Activated B cell treated with CpG ODN at 0.5 μM for 24 hours (primary cell): ENCODE results near the gene WDR70. TPM values are rescaled to one million over a fixed set of nuclear protein-coding genes. Genes with fewer than 3 reads are reported as not detected.
"Not testable (repeated sequence)": the region's sequence is repeated elsewhere in the genome, so short reads cannot be mapped to it uniquely, and the experiment has no call there.

ENCODE experiments used
- ATAC-seq: fragments of 200-7000 bp; cut with Tn5 transposase; one replicate; pipeline ENCODE4 v1.10.0; 2021; ENCODE audit warnings: low read depth, mild to moderate bottlenecking, moderate library complexity
- CTCF ChIA-PET: fragments of 350-600 bp; sonication (Branson Sonifier 250); formaldehyde crosslinking; loops from one replicate; lab custom pipeline; 2021; ENCODE audit warnings: antibody characterized with exemption; lab: Charles Lee
- POLR2A ChIA-PET: fragments of 350-600 bp; sonication (Branson Sonifier 250); formaldehyde crosslinking; loops from one replicate; lab custom pipeline; 2021; ENCODE audit warnings: antibody characterized with exemption; lab: Charles Lee
- DNase-seq: peaks from one replicate; pipeline ENCODE4 v3.0.0; 2022
- H3K27ac Mint-ChIP-seq: one replicate; pipeline ENCODE4 v1.8.0; 2020; ENCODE audit warnings: mixed read lengths
- H3K27me3 Mint-ChIP-seq: one replicate; pipeline ENCODE4 v1.8.0; 2021; ENCODE audit warnings: mixed read lengths
- H3K36me3 Mint-ChIP-seq: one replicate; pipeline ENCODE4 v1.8.0; 2021; ENCODE audit warnings: low read depth, mixed read lengths
- H3K4me1 Mint-ChIP-seq: one replicate; pipeline ENCODE4 v1.8.0; 2021; ENCODE audit warnings: mixed read lengths
- H3K4me3 Mint-ChIP-seq: one replicate; pipeline ENCODE4 v1.8.0; 2020; ENCODE audit warnings: mild to moderate bottlenecking, mixed read lengths
- H3K9me3 Mint-ChIP-seq: one replicate; pipeline ENCODE4 v1.8.0; 2020; ENCODE audit warnings: mixed read lengths
- CTCF ChIP-seq: fragments of 200-600 bp; IDR thresholded peaks from one replicate; pipeline ENCODE4 v1.8.0; 2022; ENCODE audit warnings: antibody characterized with exemption, mild to moderate bottlenecking
- intact Hi-C: fragments of 100-400 bp; cut with micrococcal nuclease; formaldehyde crosslinking; loops from one replicate; pipeline ENCODE4 v1.15.1; 2024
- total RNA-seq: library from RNA; stranded (reverse); gene quantifications from 2 replicates; pipeline ENCODE4 v1.2.3, GENCODE V29; 2022

The WDR70 gene
- total RNA-seq, 1 donor from 2014 or later = 58.6 TPM

GRCh38 chr5:37792975-37793631 is 414.0 kb downstream of the WDR70 start:
- Mint-ChIP-seq H3K9me3 (peaks cover 11% of the 10 kb centered on the region), H3K4me3 (no peak overlapping the region), H3K4me1 (no peaks in the 10 kb centered on the region), H3K36me3 (no peaks in the 10 kb centered on the region), H3K27ac (no peak overlapping the region), H3K27me3 (no peaks in the 10 kb centered on the region)
- intact Hi-C loops = no loop called here
- TF ChIP-seq CTCF = no peak
- no peak for DNase-seq
- CTCF ChIA-PET = no interaction called here
- ATAC-seq = no peak
- POLR2A ChIA-PET = no interaction called here

- H3K36me3 Mint-ChIP-seq, CTCF ChIA-PET, DNase-seq, H3K4me3 Mint-ChIP-seq, ATAC-seq, H3K27ac Mint-ChIP-seq, H3K4me1 Mint-ChIP-seq, intact Hi-C loops, POLR2A ChIA-PET, H3K27me3 Mint-ChIP-seq: not testable (repeated sequence)
- H3K9me3 Mint-ChIP-seq = peaks cover 15% of the 10 kb centered on the region
Measured at GRCh38 chr5:37795292-37795691, 416.2 kb downstream of the WDR70 start.

GRCh38 chr5:37796435-37796834 is 417.3 kb downstream of the WDR70 start:
- H3K27me3 Mint-ChIP-seq, ATAC-seq, DNase-seq, POLR2A ChIA-PET, H3K27ac Mint-ChIP-seq, CTCF ChIA-PET, H3K4me3 Mint-ChIP-seq, H3K4me1 Mint-ChIP-seq, H3K36me3 Mint-ChIP-seq, intact Hi-C loops: not testable (repeated sequence)
- H3K9me3 Mint-ChIP-seq = peaks cover 15% of the 10 kb centered on the region

GRCh38 chr5:37799865-37800421 is 420.8 kb downstream of the WDR70 start:
- H3K27ac Mint-ChIP-seq = no peak overlapping the region
- CTCF ChIA-PET = no interaction called here
- no peak for DNase-seq
- H3K27me3 Mint-ChIP-seq = peaks cover 5% of the 10 kb centered on the region
- ATAC-seq = no peak
- intact Hi-C loops = no loop called here
- H3K4me1 Mint-ChIP-seq = no peaks in the 10 kb centered on the region
- H3K36me3 Mint-ChIP-seq = no peaks in the 10 kb centered on the region
- POLR2A ChIA-PET = no interaction called here
- no peak for TF ChIP-seq CTCF
- H3K9me3 Mint-ChIP-seq = peaks cover 7% of the 10 kb centered on the region
- no peak overlapping the region for H3K4me3 Mint-ChIP-seq

- ChIA-PET POLR2A (no interaction called here), CTCF (no interaction called here)
- DNase-seq = no peak
- no peak for ATAC-seq
- TF ChIP-seq CTCF = no peak
- peaks cover 5% of the 10 kb centered on the region for H3K27me3 Mint-ChIP-seq
- H3K36me3 Mint-ChIP-seq = no peaks in the 10 kb centered on the region
- H3K4me1 Mint-ChIP-seq = no peaks in the 10 kb centered on the region
- intact Hi-C loops = no loop called here
- no peak overlapping the region for H3K4me3 Mint-ChIP-seq
- H3K27ac Mint-ChIP-seq = no peak overlapping the region
- peaks cover 7% of the 10 kb centered on the region for H3K9me3 Mint-ChIP-seq
Measured at GRCh38 chr5:37801521-37801920, 422.4 kb downstream of the WDR70 start.

Other genes starting within 250 kb of the WDR70 start
- gene CPLANE1, start 129.9 kb upstream of the WDR70 start, total RNA-seq = 8.8 and 11.7 TPM in 2 replicates
- gene NUP155, start 8.2 kb upstream of the WDR70 start, total RNA-seq = 37.2 and 38.7 TPM in 2 replicates